Measurements from ENCODE around the gene RPTN. TPM values are rescaled to one million over a fixed set of nuclear protein-coding genes. Genes with fewer than 3 reads are reported as not detected.

The RPTN gene, protein sequence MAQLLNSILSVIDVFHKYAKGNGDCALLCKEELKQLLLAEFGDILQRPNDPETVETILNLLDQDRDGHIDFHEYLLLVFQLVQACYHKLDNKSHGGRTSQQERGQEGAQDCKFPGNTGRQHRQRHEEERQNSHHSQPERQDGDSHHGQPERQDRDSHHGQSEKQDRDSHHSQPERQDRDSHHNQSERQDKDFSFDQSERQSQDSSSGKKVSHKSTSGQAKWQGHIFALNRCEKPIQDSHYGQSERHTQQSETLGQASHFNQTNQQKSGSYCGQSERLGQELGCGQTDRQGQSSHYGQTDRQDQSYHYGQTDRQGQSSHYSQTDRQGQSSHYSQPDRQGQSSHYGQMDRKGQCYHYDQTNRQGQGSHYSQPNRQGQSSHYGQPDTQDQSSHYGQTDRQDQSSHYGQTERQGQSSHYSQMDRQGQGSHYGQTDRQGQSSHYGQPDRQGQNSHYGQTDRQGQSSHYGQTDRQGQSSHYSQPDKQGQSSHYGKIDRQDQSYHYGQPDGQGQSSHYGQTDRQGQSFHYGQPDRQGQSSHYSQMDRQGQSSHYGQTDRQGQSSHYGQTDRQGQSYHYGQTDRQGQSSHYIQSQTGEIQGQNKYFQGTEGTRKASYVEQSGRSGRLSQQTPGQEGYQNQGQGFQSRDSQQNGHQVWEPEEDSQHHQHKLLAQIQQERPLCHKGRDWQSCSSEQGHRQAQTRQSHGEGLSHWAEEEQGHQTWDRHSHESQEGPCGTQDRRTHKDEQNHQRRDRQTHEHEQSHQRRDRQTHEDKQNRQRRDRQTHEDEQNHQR
- total RNA-seq, result not detected in 2 replicates

GRCh38 chr1:152159144-152159543 is at the start of gene RPTN:
Gene RPTN (minus strand): TSS chr1:152159228. CDS start chr1:152157889, 1,339 bp downstream.

GRCh38 chr1:152115344-152115743 is 43.7 kb downstream of the RPTN start, which contains the start of gene TCHH:
Gene TCHH (minus strand): TSS chr1:152115444. CDS start chr1:152114080, 1,364 bp downstream.

Other genes starting within 250 kb of the RPTN start
- gene THEM4, start 249.7 kb downstream of the RPTN start, total RNA-seq, result 17.9 and 19.1 TPM in 2 replicates
- 253 and 261 TPM in 2 replicates for gene S100A10, start 165.4 kb downstream of the RPTN start, total RNA-seq
- 356 and 363 TPM in 2 replicates for gene S100A11, start 122.2 kb downstream of the RPTN start, total RNA-seq
- gene TCHHL1, start 70.2 kb downstream of the RPTN start, total RNA-seq, result not detected in 2 replicates
- gene TCHH, start 43.8 kb downstream of the RPTN start, total RNA-seq, result 0.06 TPM in 1 of 2 replicates, not detected in the other
- gene HRNR, start 65.0 kb upstream of the RPTN start, total RNA-seq, result not detected in 2 replicates
- not detected in 2 replicates for gene FLG, start 166.0 kb upstream of the RPTN start, total RNA-seq
- not detected in 2 replicates for gene FLG2, start 200.8 kb upstream of the RPTN start, total RNA-seq